H1 (cell line): ENCODE measurements around the gene CRHR2. TPM values are rescaled to one million over a fixed set of nuclear protein-coding genes. Genes with fewer than 3 reads are reported as not detected.
A peak's percentile ranks its signal among the peaks of the same experiment; 100 is the strongest.

ENCODE experiments used
- CTCF ChIA-PET: fragments of 300-600 bp; sonication (Branson Sonifier 250); formaldehyde crosslinking; loops from one replicate; lab custom pipeline; 2021; ENCODE audit not compliant: partially characterized antibody; lab: Charles Lee
- POLR2A ChIA-PET: fragments of 300-600 bp; sonication (Branson Sonifier 250); formaldehyde crosslinking; loops from one replicate; lab custom pipeline; 2021; ENCODE audit warnings: inconsistent platforms; ENCODE audit not compliant: partially characterized antibody; lab: Charles Lee
- DNase-seq, 2 experiments: peaks; one replicate each; pipeline versions ENCODE4 v3.0.0 to v3.0.0-alpha.2; 2010 to 2022; ENCODE audit warnings: low spot score in 2 of 2, low read depth in 1 of 2, mixed read lengths in 1 of 2
- FAIRE-seq: peaks from 2 replicates; lab custom pipeline; 2011; peaks lifted over from hg19 to GRCh38; lab: Jason Lieb, UNC
- H2AFZ ChIP-seq: 2 replicates; pipeline ENCODE4 v1.8.1; 2012; ENCODE audit warnings: low read length, inconsistent platforms
- H2AK5ac ChIP-seq: 2 replicates; pipeline ENCODE4 v1.6.1; 2013; ENCODE audit warnings: low read depth, low read length
- H2BK120ac ChIP-seq: replicated peaks from 2 replicates; pipeline ENCODE3; 2013; ENCODE audit warnings: low read depth, low read length, inconsistent platforms
- H2BK12ac ChIP-seq: 2 replicates; pipeline ENCODE4 v1.6.1; 2013; ENCODE audit warnings: low read depth, low read length
- H2BK15ac ChIP-seq: 2 replicates; pipeline ENCODE4 v1.6.1; 2013; ENCODE audit warnings: low read length
- H2BK20ac ChIP-seq: 2 replicates; pipeline ENCODE4 v1.6.1; 2013; ENCODE audit warnings: low read length
- H2BK5ac ChIP-seq: 2 replicates; pipeline ENCODE4 v1.6.1; 2013; ENCODE audit warnings: low read depth, low read length
- H3K14ac ChIP-seq: 2 replicates; pipeline ENCODE4 v1.6.1; 2013; ENCODE audit warnings: inconsistent platforms; ENCODE audit not compliant: insufficient read length
- H3K18ac ChIP-seq: 2 replicates; pipeline ENCODE4 v1.6.1; 2013; ENCODE audit warnings: low read length; ENCODE audit errors: extremely low read depth
- H3K23ac ChIP-seq: 2 replicates; pipeline ENCODE4 v1.6.1; 2013; ENCODE audit warnings: inconsistent platforms; ENCODE audit not compliant: insufficient read length
- H3K23me2 ChIP-seq: 2 replicates; pipeline ENCODE4 v1.6.1; 2013; ENCODE audit warnings: low read depth, low read length
- H3K27ac ChIP-seq: 2 replicates; pipeline ENCODE4 v1.6.1; 2011; ENCODE audit warnings: low read depth, low read length, inconsistent platforms
- H3K27me3 ChIP-seq, 4 experiments: replicated peaks in 1 of 4; 1 replicate in 1 of 4; 2 replicates in 3 of 4; pipeline versions ENCODE4 v1.6.1 to v1.8.1; 2011 to 2013; ENCODE audit warnings: low read length in 3 of 4, mild to moderate bottlenecking in 3 of 4, inconsistent platforms in 2 of 4, mixed read lengths in 2 of 4, moderate library complexity in 1 of 4; ENCODE audit not compliant: control insufficient read depth in 3 of 4, insufficient read depth in 3 of 4; ENCODE audit errors: extremely low read depth in 1 of 4
- H3K36me3 ChIP-seq, 4 experiments: 2 replicates each; pipeline versions ENCODE4 v1.6.1 to v1.8.1; 2011 to 2013; ENCODE audit warnings: mild to moderate bottlenecking in 4 of 4, low read length in 3 of 4, moderate library complexity in 2 of 4, control low read depth in 1 of 4, inconsistent platforms in 1 of 4; ENCODE audit not compliant: insufficient read depth in 4 of 4, control insufficient read depth in 2 of 4
- H3K4ac ChIP-seq: replicated peaks from 2 replicates; pipeline ENCODE3; 2013; ENCODE audit warnings: low read length, low read depth, mixed read lengths, inconsistent platforms; ENCODE audit not compliant: insufficient read length
- H3K4me1 ChIP-seq, 4 experiments: replicated peaks in 1 of 4; 1 replicate in 1 of 4; 2 replicates in 3 of 4; pipeline versions ENCODE4 v1.6.1 to v1.8.1; 2011 to 2013; ENCODE audit warnings: low read length in 3 of 4, inconsistent platforms in 2 of 4, mixed read lengths in 1 of 4; ENCODE audit not compliant: insufficient read depth in 4 of 4, control insufficient read depth in 3 of 4
- H3K4me2 ChIP-seq, 2 experiments: 2 replicates each; pipeline versions ENCODE4 v1.6.1 to v1.8.1; 2011 to 2013; ENCODE audit warnings: low read depth in 2 of 2, low read length in 2 of 2, control low read depth in 1 of 2, inconsistent platforms in 1 of 2, mild to moderate bottlenecking in 1 of 2; ENCODE audit not compliant: insufficient read depth in 1 of 2
- H3K4me3 ChIP-seq, 4 experiments: fragments of 200-600, 300-600 bp in 1 of 4; sonication (generic), shearing (Covaris generic), sonication (Bioruptor Twin) in 1 of 4; 2 replicates each; pipeline versions ENCODE4 v1.5.1 to v1.8.1; 2011 to 2016; ENCODE audit warnings: low read length in 4 of 4, low read depth in 3 of 4, control low read depth in 2 of 4, inconsistent platforms in 2 of 4, mild to moderate bottlenecking in 2 of 4, mixed read lengths in 1 of 4, moderate library complexity in 1 of 4; ENCODE audit not compliant: insufficient read depth in 2 of 4; ENCODE audit errors: extremely low read depth in 1 of 4
- H3K56ac ChIP-seq: replicated peaks from 2 replicates; pipeline ENCODE3; 2013; ENCODE audit warnings: low read depth, mild to moderate bottlenecking, mixed read lengths, low read length, inconsistent platforms; ENCODE audit not compliant: insufficient read length
- H3K79me1 ChIP-seq: 2 replicates; pipeline ENCODE4 v1.6.1; 2013; ENCODE audit warnings: low read depth, low read length, control low read depth
- H3K79me2 ChIP-seq, 2 experiments: 2 replicates each; pipeline versions ENCODE4 v1.6.1 to v1.8.1; 2012 to 2013; ENCODE audit warnings: low read length in 2 of 2, mild to moderate bottlenecking in 2 of 2, inconsistent platforms in 1 of 2; ENCODE audit not compliant: insufficient read depth in 2 of 2, control insufficient read depth in 1 of 2
- H3K9ac ChIP-seq, 4 experiments: replicated peaks in 1 of 4; 1 replicate in 1 of 4; 2 replicates in 3 of 4; pipeline versions ENCODE4 v1.6.1 to v1.8.1; 2011 to 2013; ENCODE audit warnings: low read depth in 3 of 4, low read length in 3 of 4, control low read depth in 2 of 4, mild to moderate bottlenecking in 2 of 4, moderate library complexity in 2 of 4, inconsistent platforms in 1 of 4; ENCODE audit errors: extremely low read depth in 1 of 4
- H3K9me3 ChIP-seq, 2 experiments: 2 replicates each; pipeline versions ENCODE4 v1.6.1 to v1.8.1; 2012 to 2013; ENCODE audit warnings: mild to moderate bottlenecking in 2 of 2, moderate library complexity in 2 of 2, control low read depth in 1 of 2, inconsistent platforms in 1 of 2, low read depth in 1 of 2, low read length in 1 of 2, mixed read lengths in 1 of 2; ENCODE audit not compliant: insufficient read depth in 2 of 2
- H4K20me1 ChIP-seq, 2 experiments: replicated peaks in 1 of 2; 2 replicates each; pipeline versions ENCODE3 to v1.8.1; 2011 to 2013; ENCODE audit warnings: inconsistent platforms in 2 of 2, low read length in 2 of 2, mild to moderate bottlenecking in 1 of 2; ENCODE audit not compliant: insufficient read depth in 2 of 2, control insufficient read depth in 1 of 2
- H4K5ac ChIP-seq: 2 replicates; pipeline ENCODE4 v1.6.1; 2013; ENCODE audit warnings: low read length, low read depth, mixed read lengths, inconsistent platforms; ENCODE audit not compliant: insufficient read length
- H4K8ac ChIP-seq: 2 replicates; pipeline ENCODE4 v1.8.0; 2013; ENCODE audit warnings: mild to moderate bottlenecking, moderate library complexity, low read length, inconsistent platforms; ENCODE audit not compliant: insufficient read depth; ENCODE audit errors: extremely low read depth
- H4K91ac ChIP-seq: replicated peaks from 2 replicates; pipeline ENCODE3; 2013; ENCODE audit warnings: low read length, mixed read lengths, inconsistent platforms; ENCODE audit not compliant: insufficient read length
- CEBPB ChIP-seq: IDR thresholded peaks from 2 replicates; pipeline ENCODE4 v1.6.1; 2012; ENCODE audit warnings: low read depth, low read length
- EGR1 ChIP-seq: IDR thresholded peaks from 2 replicates; pipeline ENCODE4 v1.6.1; 2011; ENCODE audit warnings: low read depth, low read length, borderline replicate concordance
- WGBS, 2 experiments: shearing (Covaris generic) in 1 of 2; methylation state at CpG; one replicate each; pipeline versions ENCODE4 v1.1.6 to v1.1.7; 2013 to 2015; ENCODE audit warnings: low lambda C conversion rate in 2 of 2, mixed read lengths in 2 of 2, inconsistent platforms in 1 of 2, low coverage in 1 of 2, missing lambda C conversion rate in 1 of 2; ENCODE audit not compliant: insufficient replicate concordance in 2 of 2, insufficient coverage in 1 of 2, insufficient read length in 1 of 2; ENCODE audit errors: extremely low coverage in 1 of 2, missing lambda C conversion rate in 1 of 2; 5-methylcytosine and 5-hydroxymethylcytosine counted together
- polyA plus RNA-seq, 7 experiments: library from polyadenylated mRNA; depleted of rRNA in 3 of 7; stranded (reverse) in 5 of 7; unstranded in 2 of 7; fragments of >200 nt in 5 of 7; fragments of 200-250 nt in 2 of 7; gene quantifications; 1 replicate in 5 of 7; 2 replicates in 1 of 7; 4 replicates in 1 of 7; pipeline versions ENCODE4 v1.2.1 to v1.2.3, GENCODE V29; 2011 to 2013; ENCODE audit warnings: missing spikeins in 2 of 7, mixed read lengths in 2 of 7
- total RNA-seq: library from RNA; stranded (reverse); fragmentation: NEBNext Ultra II Directional; extraction: Animal tissue kit (Norgen Biotek cat#: 25700); gene quantifications from 2 replicates; pipeline ENCODE4 v1.2.1, GENCODE V29; 2021

Gene CRHR2
- total and polyA plus RNA-seq, 2 of the 8 experiments (the other 6 are each of a cell fraction or from before 2014, with no cell fraction given): 0.37 to 1.3 TPM

- peak overlapping the region; percentile 48; the same call in 1 of the 2 replicates for H3K18ac ChIP-seq
- H3K79me2 ChIP-seq: no peaks in the 10 kb centered on the region
- peak overlapping the region; percentile 61; the same call in 1 of the 2 replicates for H2AK5ac ChIP-seq
- H3K9ac ChIP-seq: no peak overlapping the region
- H4K5ac ChIP-seq: no peak overlapping the region
- no peak overlapping the region; the same call in 1 of the 2 replicates for H3K27ac ChIP-seq
- no peak overlapping the region for H2BK5ac ChIP-seq
- no peaks in the 10 kb centered on the region for H3K23me2 ChIP-seq
- no peak overlapping the region for H2BK20ac ChIP-seq
- H3K56ac ChIP-seq: no peak overlapping the region
- H2BK15ac ChIP-seq: no peak overlapping the region
- no peaks in the 10 kb centered on the region for H3K79me1 ChIP-seq
- H2AFZ ChIP-seq: no peak overlapping the region
- H3K36me3 ChIP-seq: no peaks in the 10 kb centered on the region
- no peak overlapping the region for H3K4me3 ChIP-seq
- POLR2A ChIA-PET: interaction anchor here (0.9 to 1.5 kb wide), 2 partner anchors 11 to 14 kb away, joined by 3 read pairs; no protein-coding TSS in a partner anchor
- no peaks in the 10 kb centered on the region; a peak in 2 of 7 replicates for H3K4me1 ChIP-seq
- H3K27me3 ChIP-seq: no peaks in the 10 kb centered on the region
- no peak overlapping the region for H3K4me2 ChIP-seq
- no peaks in the 10 kb centered on the region for H3K9me3 ChIP-seq
- H4K8ac ChIP-seq: no peak overlapping the region
- no peak overlapping the region for H2BK120ac ChIP-seq
- CTCF ChIA-PET: interaction anchor here (0.8 to 3.0 kb wide), 11 partner anchors 11 to 82 kb away, joined by 3 to 23 read pairs (median 4); partner anchors contain the start of gene CRHR2
- no peak overlapping the region for H4K91ac ChIP-seq
- no peak overlapping the region for H3K14ac ChIP-seq
- DNase-seq: no peak
- 90% methylated on average over 3 of the region's 3 CpGs; no CpG with 5 or more reads in 1 of the 2 experiments for WGBS, 2 experiments
- H3K23ac ChIP-seq: no peak overlapping the region
- no peak for FAIRE-seq
- no peak overlapping the region for H3K4ac ChIP-seq
- TF ChIP-seq EGR1 (no peak), CEBPB (peak; percentile 32; the same call in 1 of the 2 replicates)
- H2BK12ac ChIP-seq: peak overlapping the region; percentile 80; the same call in 1 of the 2 replicates
- no peaks in the 10 kb centered on the region for H4K20me1 ChIP-seq
These were observed 26.7 kb upstream of the CRHR2 start for GRCh38 chr7:30708983-30709382.
